GM18870 (cell line): ENCODE measurements around the gene KAT2B.
A peak's percentile ranks its signal among the peaks of the same experiment; 100 is the strongest.
"Not testable (repeated sequence)": the region's sequence is repeated elsewhere in the genome, so short reads cannot be mapped to it uniquely, and the experiment has no call there.

Experiments used
- ATAC-seq: cut with Tn5 transposase; IDR thresholded peaks from one replicate; pipeline ENCODE4 v1.9.1; 2021; ENCODE audit warnings: moderate library complexity; ENCODE audit not compliant: unreplicated experiment

KAT2B gene

GRCh38 chr3:20039765-20040547 is at the start of gene KAT2B:
KAT2B (plus strand) TSS chr3:20040446; CDS start chr3:20040478, 32 bp downstream.
- ATAC-seq: peak; percentile 41

- ATAC-seq: no peak
These were observed 45.5 kb upstream of the KAT2B start for GRCh38 chr3:19994796-19995195.

GRCh38 chr3:19997502-19997901 is 42.7 kb upstream of the KAT2B start:
- no peak for ATAC-seq

GRCh38 chr3:20001932-20002331 is 38.3 kb upstream of the KAT2B start:
- no peak for ATAC-seq

- no peak for ATAC-seq
These were observed 32.3 kb upstream of the KAT2B start for GRCh38 chr3:20007960-20008359.

GRCh38 chr3:20008646-20009045 is 31.6 kb upstream of the KAT2B start:
- ATAC-seq: no peak

GRCh38 chr3:20012164-20012563 is 28.1 kb upstream of the KAT2B start, which contains the start of gene PP2D1:
PP2D1 (minus strand) TSS chr3:20012264; CDS start chr3:20012072, 192 bp downstream.
- ATAC-seq: no peak

GRCh38 chr3:20013396-20013795 is 26.9 kb upstream of the KAT2B start:
- no peak for ATAC-seq

GRCh38 chr3:20015525-20015924 is 24.7 kb upstream of the KAT2B start:
- no peak for ATAC-seq

- not testable (repeated sequence) for ATAC-seq
These were observed 24.2 kb upstream of the KAT2B start for GRCh38 chr3:20016076-20016475.

GRCh38 chr3:20022954-20023622 is 17.2 kb upstream of the KAT2B start:
- ATAC-seq: no peak

GRCh38 chr3:20023623-20024405 is 16.4 kb upstream of the KAT2B start:
- ATAC-seq: no peak

GRCh38 chr3:20027136-20027535 is 13.1 kb upstream of the KAT2B start:
- ATAC-seq: no peak

GRCh38 chr3:20028905-20029331 is 11.3 kb upstream of the KAT2B start:
- ATAC-seq: no peak

- ATAC-seq: not testable (repeated sequence)
These were observed 8.3 kb upstream of the KAT2B start for GRCh38 chr3:20031939-20032338.

- ATAC-seq: no peak
These were observed 5.2 kb upstream of the KAT2B start for GRCh38 chr3:20035019-20035418.

GRCh38 chr3:20037255-20037996 is 2.8 kb upstream of the KAT2B start:
- ATAC-seq: no peak

- ATAC-seq: no peak
These were observed 1.4 kb upstream of the KAT2B start for GRCh38 chr3:20038699-20039465.

GRCh38 chr3:20039466-20039764 is 831 bp upstream of the KAT2B start:
- ATAC-seq: no peak

GRCh38 chr3:20040548-20041196 is 426 bp downstream of the KAT2B start:
- ATAC-seq: peak; percentile 22
